ENCODE results near the gene ENDOG.
"Not testable (repeated sequence)": the region's sequence is repeated elsewhere in the genome, so short reads cannot be mapped to it uniquely, and the experiment has no call there.

DNA sequence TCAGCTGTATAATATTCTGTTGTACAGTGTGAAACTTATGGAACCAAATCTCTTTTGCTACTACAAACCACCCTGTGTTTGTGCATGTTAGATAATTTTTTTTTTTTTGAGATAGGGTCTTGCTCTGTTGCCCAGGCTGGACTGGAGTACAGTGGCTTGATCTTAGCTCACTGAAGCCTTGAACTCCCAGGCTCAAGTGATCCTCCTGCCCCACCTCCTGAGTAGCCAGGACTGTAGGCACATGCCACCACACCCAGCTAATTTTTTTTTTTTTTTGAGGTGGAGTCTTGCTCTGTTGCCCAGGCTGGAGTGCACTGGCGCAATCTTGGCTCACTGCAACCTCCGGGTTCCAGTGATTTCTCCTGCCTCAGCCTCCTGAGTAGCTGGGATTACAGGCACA lies 23.3 kb upstream of the ENDOG start:
- TF ChIP-seq, protein P1, sequence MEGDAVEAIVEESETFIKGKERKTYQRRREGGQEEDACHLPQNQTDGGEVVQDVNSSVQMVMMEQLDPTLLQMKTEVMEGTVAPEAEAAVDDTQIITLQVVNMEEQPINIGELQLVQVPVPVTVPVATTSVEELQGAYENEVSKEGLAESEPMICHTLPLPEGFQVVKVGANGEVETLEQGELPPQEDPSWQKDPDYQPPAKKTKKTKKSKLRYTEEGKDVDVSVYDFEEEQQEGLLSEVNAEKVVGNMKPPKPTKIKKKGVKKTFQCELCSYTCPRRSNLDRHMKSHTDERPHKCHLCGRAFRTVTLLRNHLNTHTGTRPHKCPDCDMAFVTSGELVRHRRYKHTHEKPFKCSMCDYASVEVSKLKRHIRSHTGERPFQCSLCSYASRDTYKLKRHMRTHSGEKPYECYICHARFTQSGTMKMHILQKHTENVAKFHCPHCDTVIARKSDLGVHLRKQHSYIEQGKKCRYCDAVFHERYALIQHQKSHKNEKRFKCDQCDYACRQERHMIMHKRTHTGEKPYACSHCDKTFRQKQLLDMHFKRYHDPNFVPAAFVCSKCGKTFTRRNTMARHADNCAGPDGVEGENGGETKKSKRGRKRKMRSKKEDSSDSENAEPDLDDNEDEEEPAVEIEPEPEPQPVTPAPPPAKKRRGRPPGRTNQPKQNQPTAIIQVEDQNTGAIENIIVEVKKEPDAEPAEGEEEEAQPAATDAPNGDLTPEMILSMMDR (IDR thresholded peaks at IDR 0.05; ENCODE audit: insufficient read depth, low read depth, low read length): not testable (repeated sequence)
- TF ChIP-seq EZH2 (IDR thresholded peaks at IDR 0.05; ENCODE audit: insufficient read depth, low read length): not testable (repeated sequence)

All from astrocyte (in vitro differentiated cells and primary cell).